ENCODE measurements around the gene TBRG1. TPM values are rescaled to one million over a fixed set of nuclear protein-coding genes. Genes with fewer than 3 reads are reported as not detected.
A peak's percentile ranks its signal among the peaks of the same experiment; 100 is the strongest.

Gene TBRG1
- total and polyA plus RNA-seq, 2 of the 4 experiments (the other 2 are of a cell fraction): 13.3 to 23.2 TPM

DNA sequence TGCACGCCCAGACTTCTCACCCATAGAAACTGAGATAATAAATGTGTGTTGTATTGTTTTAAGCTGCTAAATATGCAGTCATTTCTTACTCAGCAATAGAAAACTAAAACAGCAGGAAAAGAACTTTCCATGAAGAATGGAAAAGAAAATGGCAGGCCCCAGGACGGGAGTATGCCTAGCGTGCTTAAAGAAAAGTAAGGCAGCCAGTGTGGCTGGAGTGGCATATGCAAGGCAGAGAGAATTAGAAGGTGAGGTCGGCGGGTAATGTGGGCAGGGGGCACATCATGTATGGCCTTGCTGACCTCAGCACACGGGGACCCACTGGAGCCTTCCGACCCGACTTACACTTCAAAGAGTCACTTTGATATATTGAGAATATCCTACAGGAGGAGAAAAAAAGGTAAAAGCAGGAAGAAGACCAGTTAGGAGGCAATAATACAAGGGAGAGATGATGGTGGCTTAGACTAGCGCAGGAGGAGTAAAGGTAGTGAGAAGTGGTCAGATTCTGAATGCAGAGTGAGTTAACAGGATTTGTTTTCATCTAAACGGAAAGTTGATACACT is 20.5 kb downstream of the TBRG1 start:
- H4K8ac ChIP-seq (ENCODE audit: low read depth in 2 of 2, low read length in 2 of 2): no peak overlapping the region
- POLR2A ChIA-PET (ENCODE audit: unreplicated experiment): no interaction called here
- no peak overlapping the region for H2AFZ ChIP-seq (replicated peaks; ENCODE audit: low read length, poor library complexity)
- peak overlapping the region; percentile 67 for H3K4me2 ChIP-seq (ENCODE audit: low read depth, low read length)
- no peak overlapping the region for H2AK9ac ChIP-seq (replicated peaks; ENCODE audit: low read depth, low read length, poor library complexity)
- no peak overlapping the region for H2BK15ac ChIP-seq (ENCODE audit: low read depth, low read length)
- H3K79me1 ChIP-seq (ENCODE audit: low read depth in 1 of 2, low read length in 2 of 2): no peaks in the 10 kb centered on the region
- DNase-seq (no peak), ATAC-seq (ENCODE audit: low read depth) (no peak)
- no peaks in the 10 kb centered on the region; the same call in 1 of the 2 replicates for H4K20me1 ChIP-seq (ENCODE audit: insufficient read depth, low read length)
- H3K23ac ChIP-seq (ENCODE audit: low read depth, low read length): no peak overlapping the region
- no peak overlapping the region; the same call in 1 of the 2 replicates for H3K14ac ChIP-seq (replicated peaks; ENCODE audit: low read depth, low read length)
- peaks cover 6% of the 10 kb centered on the region for H3K4me1 ChIP-seq (ENCODE audit: control insufficient read depth, insufficient read depth, low read length)
- no peak overlapping the region for H3K4me3 ChIP-seq (ENCODE audit: insufficient read depth, low read depth, low read length)
- no peak overlapping the region for H4K91ac ChIP-seq (ENCODE audit: insufficient read depth, low read depth, low read length)
- in situ Hi-C loops (cut with MboI; ENCODE audit: low sequenced_read_pairs): loop anchor here (10.0 to 25.0 kb wide), 2 partner anchors 192 to 944 kb away; partner anchors contain the start of gene STT3A
- H3K9ac ChIP-seq (ENCODE audit: low read depth, low read length): no peak overlapping the region; the same call in 1 of the 2 replicates
- H3K36me3 ChIP-seq (ENCODE audit: control insufficient read depth, insufficient read depth, low read length): peaks cover 5% of the 10 kb centered on the region; the same call in 1 of the 2 replicates
- H2BK20ac ChIP-seq (ENCODE audit: low read depth, low read length): 0 out of 2 replicates have a peak overlapping the region, but pooled peaks have one; percentile 35
- TF ChIP-seq SMC3 (IDR thresholded peaks at IDR 0.05; ENCODE audit: low read depth, low read length): no peak
- no peak for TF ChIP-seq CTCF (conservative IDR thresholded peaks at IDR 0.05; ENCODE audit: low read depth, low read length)
- TF ChIP-seq RFX5 (IDR thresholded peaks at IDR 0.05; ENCODE audit: low read depth, low read length): no peak
- TF ChIP-seq, protein P1, sequence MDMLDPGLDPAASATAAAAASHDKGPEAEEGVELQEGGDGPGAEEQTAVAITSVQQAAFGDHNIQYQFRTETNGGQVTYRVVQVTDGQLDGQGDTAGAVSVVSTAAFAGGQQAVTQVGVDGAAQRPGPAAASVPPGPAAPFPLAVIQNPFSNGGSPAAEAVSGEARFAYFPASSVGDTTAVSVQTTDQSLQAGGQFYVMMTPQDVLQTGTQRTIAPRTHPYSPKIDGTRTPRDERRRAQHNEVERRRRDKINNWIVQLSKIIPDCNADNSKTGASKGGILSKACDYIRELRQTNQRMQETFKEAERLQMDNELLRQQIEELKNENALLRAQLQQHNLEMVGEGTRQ (IDR thresholded peaks at IDR 0.05; ENCODE audit: low read depth, low read length): no peak
- no peak for TF ChIP-seq MAFK (IDR thresholded peaks at IDR 0.05; ENCODE audit: low read depth, low read length)
- no peak for TF ChIP-seq CEBPB (IDR thresholded peaks at IDR 0.05; ENCODE audit: low read depth, low read length)
- TF ChIP-seq NFE2L2 (IDR thresholded peaks at IDR 0.05; ENCODE audit: low read depth, low read length): no peak
- TF ChIP-seq RAD21 (IDR thresholded peaks at IDR 0.05; ENCODE audit: low read length): no peak
- H3K9me3 ChIP-seq (ENCODE audit: control insufficient read depth, insufficient read depth, low read length): no peaks in the 10 kb centered on the region
- H3K27ac ChIP-seq (ENCODE audit: insufficient read depth, low read length): peak overlapping the region; percentile 27; the same call in 1 of the 2 replicates
- dilution Hi-C loops (cut with HindIII; ENCODE audit: low sequenced_read_pairs, unreplicated experiment): no loop called here
- peaks cover 6% of the 10 kb centered on the region; the same call in 1 of the 2 replicates for H3K9me1 ChIP-seq (ENCODE audit: insufficient read depth, low read length)
- H4K5ac ChIP-seq (ENCODE audit: low read depth, low read length): 0 out of 2 replicates have a peak overlapping the region, but pooled peaks have one; percentile 15
- no peaks in the 10 kb centered on the region for H3K27me3 ChIP-seq (ENCODE audit: control insufficient read depth, insufficient read depth, low read length)
- no peak overlapping the region for H3K56ac ChIP-seq (ENCODE audit: extremely low read depth, insufficient read depth, low read length)
- H3K18ac ChIP-seq (ENCODE audit: low read depth, low read length): no peak overlapping the region
- H2BK5ac ChIP-seq (ENCODE audit: low read depth, low read length, poor library complexity, severe bottlenecking): peak overlapping the region; percentile 41
- H3K4ac ChIP-seq (ENCODE audit: low read depth, low read length): peak overlapping the region; percentile 40; the same call in 1 of the 2 replicates
- intact Hi-C loops (cut with micrococcal nuclease): loop anchor here (5.0 kb wide), 1 partner anchor 309 kb away; the partner anchor contains the start of gene CCDC15
- BruUV-seq (replicated peaks): no TSS peak
- WGBS, 2 experiments (ENCODE audit: extremely low coverage in 2 of 2, insufficient read length in 1 of 2): 100% methylated on average over 1 of the region's 10 CpGs; no CpG with 5 or more reads in 1 of the 2 experiments
- peak overlapping the region; percentile 47; the same call in 1 of the 2 replicates for H2AK5ac ChIP-seq (ENCODE audit: low read depth, low read length)
- CTCF ChIA-PET: interaction anchor here (0.9 to 2.6 kb wide), 4 partner anchors 9 to 229 kb away, joined by 3 to 10 read pairs (median 6); no protein-coding TSS in a partner anchor
- 0 out of 2 replicates have a peak overlapping the region, but pooled peaks have one; percentile 35 for H2BK120ac ChIP-seq (ENCODE audit: low read depth, low read length)
